Nephron (organoid): ENCODE measurements around the gene FBXO44.

Source experiments
- H3K27ac Mint-ChIP-seq, 3 experiments: 2 replicates each; pipeline ENCODE4 v1.8.0; 2020; ENCODE audit warnings: mixed read lengths in 3 of 3, mild to moderate bottlenecking in 2 of 3, moderate library complexity in 1 of 3
- H3K27me3 Mint-ChIP-seq: 2 replicates; pipeline ENCODE4 v1.8.0; 2021; ENCODE audit warnings: low read depth, mild to moderate bottlenecking, moderate library complexity, mixed read lengths
- H3K36me3 Mint-ChIP-seq: 2 replicates; pipeline ENCODE4 v1.8.0; 2020; ENCODE audit warnings: low read depth, mixed read lengths
- H3K4me1 Mint-ChIP-seq: 2 replicates; pipeline ENCODE4 v1.8.0; 2020; ENCODE audit warnings: mixed read lengths
- H3K4me3 Mint-ChIP-seq, 3 experiments: 2 replicates each; pipeline ENCODE4 v1.8.0; 2020; ENCODE audit warnings: mild to moderate bottlenecking in 3 of 3, mixed read lengths in 3 of 3, moderate library complexity in 2 of 3
- H3K9me3 Mint-ChIP-seq: 2 replicates; pipeline ENCODE4 v1.8.0; 2020; ENCODE audit warnings: mixed read lengths
- TF ChIP-seq, protein P1 (sequence below), 3 experiments: fragments of 200-600 bp; sonication (generic); IDR thresholded peaks; one replicate each; pipeline ENCODE4 v1.5.0; 2021; ENCODE audit warnings: antibody characterized with exemption in 3 of 3; ENCODE audit not compliant: unreplicated experiment in 3 of 3

The FBXO44 gene

GRCh38 chr1:11634365-11635192 is 20.1 kb upstream of the FBXO44 start:
- TF ChIP-seq, protein P1, sequence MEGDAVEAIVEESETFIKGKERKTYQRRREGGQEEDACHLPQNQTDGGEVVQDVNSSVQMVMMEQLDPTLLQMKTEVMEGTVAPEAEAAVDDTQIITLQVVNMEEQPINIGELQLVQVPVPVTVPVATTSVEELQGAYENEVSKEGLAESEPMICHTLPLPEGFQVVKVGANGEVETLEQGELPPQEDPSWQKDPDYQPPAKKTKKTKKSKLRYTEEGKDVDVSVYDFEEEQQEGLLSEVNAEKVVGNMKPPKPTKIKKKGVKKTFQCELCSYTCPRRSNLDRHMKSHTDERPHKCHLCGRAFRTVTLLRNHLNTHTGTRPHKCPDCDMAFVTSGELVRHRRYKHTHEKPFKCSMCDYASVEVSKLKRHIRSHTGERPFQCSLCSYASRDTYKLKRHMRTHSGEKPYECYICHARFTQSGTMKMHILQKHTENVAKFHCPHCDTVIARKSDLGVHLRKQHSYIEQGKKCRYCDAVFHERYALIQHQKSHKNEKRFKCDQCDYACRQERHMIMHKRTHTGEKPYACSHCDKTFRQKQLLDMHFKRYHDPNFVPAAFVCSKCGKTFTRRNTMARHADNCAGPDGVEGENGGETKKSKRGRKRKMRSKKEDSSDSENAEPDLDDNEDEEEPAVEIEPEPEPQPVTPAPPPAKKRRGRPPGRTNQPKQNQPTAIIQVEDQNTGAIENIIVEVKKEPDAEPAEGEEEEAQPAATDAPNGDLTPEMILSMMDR (IDR thresholded peaks at IDR 0.05; ENCODE audit: unreplicated experiment in 3 of 3): no peak
- H3K4me1 Mint-ChIP-seq: no peaks in the 10 kb centered on the region
- H3K4me3 Mint-ChIP-seq: no peak overlapping the region
- H3K27me3 Mint-ChIP-seq: peaks cover 42% of the 10 kb centered on the region
- no peaks in the 10 kb centered on the region for H3K36me3 Mint-ChIP-seq
- H3K27ac Mint-ChIP-seq: no peak overlapping the region
- peaks cover 3% of the 10 kb centered on the region for H3K9me3 Mint-ChIP-seq

- Mint-ChIP-seq H3K9me3 (peaks cover 3% of the 10 kb centered on the region), H3K27ac (no peak overlapping the region)
- TF ChIP-seq, protein P1 (IDR thresholded peaks at IDR 0.05; ENCODE audit: unreplicated experiment in 3 of 3): no peak
Measured at GRCh38 chr1:11638121-11638520, 16.6 kb upstream of the FBXO44 start.

GRCh38 chr1:11639372-11639771 is 15.3 kb upstream of the FBXO44 start:
- Mint-ChIP-seq H3K36me3 (no peaks in the 10 kb centered on the region), H3K9me3 (peaks cover 3% of the 10 kb centered on the region), H3K27me3 (peaks cover 54% of the 10 kb centered on the region)

More at GRCh38 chr1:11638121-11638520, 16.6 kb upstream of the FBXO44 start:
- H3K4me3 Mint-ChIP-seq: no peak overlapping the region
- H3K4me1 Mint-ChIP-seq: no peaks in the 10 kb centered on the region
- H3K36me3 Mint-ChIP-seq: no peaks in the 10 kb centered on the region
- peaks cover 42% of the 10 kb centered on the region for H3K27me3 Mint-ChIP-seq

GRCh38 chr1:11640101-11640500 is 14.6 kb upstream of the FBXO44 start:
- Mint-ChIP-seq H3K4me3 (no peak overlapping the region), H3K27ac (no peak overlapping the region), H3K4me1 (no peaks in the 10 kb centered on the region), H3K36me3 (no peaks in the 10 kb centered on the region), H3K9me3 (peaks cover 3% of the 10 kb centered on the region), H3K27me3 (peaks cover 52% of the 10 kb centered on the region)
- TF ChIP-seq, protein P1 (IDR thresholded peaks at IDR 0.05; ENCODE audit: unreplicated experiment in 3 of 3): no peak

More at GRCh38 chr1:11639372-11639771, 15.3 kb upstream of the FBXO44 start:
- Mint-ChIP-seq H3K27ac (no peak overlapping the region), H3K4me3 (no peak overlapping the region), H3K4me1 (no peaks in the 10 kb centered on the region)
- TF ChIP-seq, protein P1 (IDR thresholded peaks at IDR 0.05; ENCODE audit: unreplicated experiment in 3 of 3): no peak

DNA sequence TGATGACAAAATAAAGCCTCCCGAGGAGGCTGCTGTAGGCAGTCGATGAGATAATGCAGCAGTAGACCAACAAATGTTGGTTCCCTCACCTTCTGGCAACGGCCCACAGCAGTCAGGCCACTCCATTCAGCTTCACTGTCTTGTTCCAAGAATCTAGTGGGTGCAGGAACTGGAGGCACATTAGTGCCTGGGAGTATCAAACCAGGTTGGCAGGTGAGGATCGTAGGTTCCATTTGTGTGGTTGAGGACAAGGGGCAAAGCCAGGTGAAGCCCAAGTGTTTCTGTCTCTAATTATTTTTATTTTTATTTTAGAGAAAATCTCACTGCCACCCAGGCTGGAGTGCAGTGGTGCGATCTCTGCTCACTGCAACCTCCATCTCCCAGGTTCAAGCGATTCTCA is 13.7 kb upstream of the FBXO44 start:
- peaks cover under 1% of the 10 kb centered on the region for H3K9me3 Mint-ChIP-seq
- H3K4me1 Mint-ChIP-seq: no peaks in the 10 kb centered on the region
- peaks cover 52% of the 10 kb centered on the region for H3K27me3 Mint-ChIP-seq
- no peaks in the 10 kb centered on the region for H3K36me3 Mint-ChIP-seq
- H3K27ac Mint-ChIP-seq: no peak overlapping the region
- H3K4me3 Mint-ChIP-seq: no peak overlapping the region
- TF ChIP-seq, protein P1 (IDR thresholded peaks at IDR 0.05; ENCODE audit: unreplicated experiment in 3 of 3): no peak
